Brain pericyte (primary cell): ENCODE data around the gene SRCAP.

ENCODE experiments used
- DNase-seq: peaks from one replicate; pipeline ENCODE4 v3.0.0-alpha.2; 2012; ENCODE audit warnings: low read depth, low spot score

SRCAP gene

DNA sequence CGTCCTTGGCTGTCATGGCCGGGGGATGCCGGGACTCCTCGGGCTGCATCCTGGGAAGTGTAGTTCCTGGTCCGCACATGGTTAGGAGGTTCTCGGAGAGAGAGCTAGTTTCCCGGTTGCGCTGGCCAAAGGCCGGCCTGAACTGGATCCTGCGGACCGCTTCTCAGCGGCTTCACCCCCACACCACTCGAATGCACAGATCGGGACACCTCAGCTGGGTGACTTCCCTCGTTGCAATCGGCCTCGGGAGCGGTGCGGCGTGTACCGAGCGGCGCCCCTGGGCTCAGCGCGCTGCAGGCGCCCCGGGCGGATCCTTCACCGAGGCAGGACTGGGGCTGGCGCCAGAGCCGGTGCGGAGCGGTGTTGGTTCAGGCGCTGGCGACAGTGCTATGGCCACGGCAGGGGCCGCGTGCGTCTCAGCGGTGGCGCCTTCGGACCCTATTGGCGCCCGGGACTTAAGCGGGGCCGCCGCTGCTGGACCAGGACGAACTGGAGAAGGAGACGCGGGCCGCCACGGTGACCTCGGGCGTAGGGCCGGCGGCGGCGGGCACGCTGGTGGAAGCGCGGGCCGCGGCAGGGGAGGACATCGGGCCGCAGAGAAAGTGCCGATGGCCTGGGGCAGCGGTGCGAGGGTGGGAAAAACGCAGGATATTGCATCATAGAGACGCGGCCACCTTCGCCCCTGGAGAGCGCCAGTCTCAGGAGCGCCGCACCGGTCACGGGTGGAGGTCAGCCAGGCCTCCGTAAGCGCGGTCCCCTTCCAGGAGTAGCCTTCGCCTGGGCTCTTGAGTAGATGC, 76.6 kb downstream of the SRCAP start:
- DNase-seq: peak; percentile 40

- DNase-seq: no peak
Observed at GRCh38 chr16:30777591-30778297, 78.8 kb downstream of the SRCAP start.

GRCh38 chr16:30778549-30779244, 79.7 kb downstream of the SRCAP start:
- no peak for DNase-seq

DNA sequence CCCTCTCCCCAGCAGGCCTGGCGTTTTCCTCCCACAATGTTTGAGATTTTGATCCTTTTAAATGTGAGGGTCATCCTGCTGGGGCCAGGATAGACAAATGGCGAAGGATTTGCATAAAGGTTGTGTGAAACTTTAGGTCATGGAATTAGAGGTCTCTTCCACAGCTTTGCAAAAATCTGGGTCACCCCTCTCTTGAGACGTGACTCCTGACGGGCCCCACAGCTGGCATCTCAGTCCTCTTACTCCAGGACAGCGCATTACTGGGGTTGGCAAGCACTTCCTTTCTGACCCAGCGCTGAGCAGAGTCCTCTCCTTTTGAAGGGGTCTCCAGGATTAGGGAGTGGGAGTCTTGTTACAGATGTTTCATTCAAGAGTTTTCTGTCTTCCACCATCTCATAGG, 80.6 kb downstream of the SRCAP start:
- DNase-seq: no peak

DNA sequence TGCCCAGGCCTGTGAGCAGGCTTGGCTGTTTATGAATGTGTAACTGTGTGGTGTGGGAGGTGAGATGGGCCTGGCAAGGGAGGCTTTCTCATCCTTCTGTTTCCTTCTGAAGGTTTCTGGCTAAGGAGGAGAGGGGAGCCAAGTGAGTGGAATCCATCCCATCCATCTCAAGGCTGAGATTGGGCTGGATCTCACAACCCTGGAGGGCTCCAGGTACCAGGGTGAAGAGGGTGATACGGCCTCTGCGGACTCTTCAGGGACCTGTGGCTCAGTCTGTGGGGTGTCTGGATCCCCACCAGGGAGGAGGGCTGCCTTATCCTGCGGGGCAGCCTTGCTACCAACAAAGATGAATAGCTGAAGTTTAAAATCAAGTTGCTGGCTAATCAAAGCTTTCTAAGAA, 81.0 kb downstream of the SRCAP start:
- DNase-seq: no peak

DNA sequence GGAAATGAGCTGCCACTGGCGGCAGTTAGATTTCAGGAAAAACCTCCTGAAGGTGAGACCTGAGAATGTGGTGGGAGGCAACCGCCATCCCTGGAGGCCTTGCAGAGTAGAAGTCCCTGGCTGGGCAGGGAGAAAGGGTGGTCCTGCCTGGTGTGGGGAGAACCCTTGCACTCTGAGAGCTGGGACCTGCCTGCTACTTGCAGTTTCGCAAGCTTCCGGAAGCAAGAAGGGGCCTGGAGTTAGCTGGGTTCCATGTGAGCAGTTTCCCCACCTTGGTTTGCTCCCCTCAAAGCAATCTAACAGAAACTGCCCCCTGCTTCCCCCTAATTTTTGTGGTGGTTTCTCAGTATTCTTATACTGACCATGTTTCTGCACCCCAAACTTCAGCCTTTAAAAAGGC, 81.6 kb downstream of the SRCAP start:
- no peak for DNase-seq

DNA sequence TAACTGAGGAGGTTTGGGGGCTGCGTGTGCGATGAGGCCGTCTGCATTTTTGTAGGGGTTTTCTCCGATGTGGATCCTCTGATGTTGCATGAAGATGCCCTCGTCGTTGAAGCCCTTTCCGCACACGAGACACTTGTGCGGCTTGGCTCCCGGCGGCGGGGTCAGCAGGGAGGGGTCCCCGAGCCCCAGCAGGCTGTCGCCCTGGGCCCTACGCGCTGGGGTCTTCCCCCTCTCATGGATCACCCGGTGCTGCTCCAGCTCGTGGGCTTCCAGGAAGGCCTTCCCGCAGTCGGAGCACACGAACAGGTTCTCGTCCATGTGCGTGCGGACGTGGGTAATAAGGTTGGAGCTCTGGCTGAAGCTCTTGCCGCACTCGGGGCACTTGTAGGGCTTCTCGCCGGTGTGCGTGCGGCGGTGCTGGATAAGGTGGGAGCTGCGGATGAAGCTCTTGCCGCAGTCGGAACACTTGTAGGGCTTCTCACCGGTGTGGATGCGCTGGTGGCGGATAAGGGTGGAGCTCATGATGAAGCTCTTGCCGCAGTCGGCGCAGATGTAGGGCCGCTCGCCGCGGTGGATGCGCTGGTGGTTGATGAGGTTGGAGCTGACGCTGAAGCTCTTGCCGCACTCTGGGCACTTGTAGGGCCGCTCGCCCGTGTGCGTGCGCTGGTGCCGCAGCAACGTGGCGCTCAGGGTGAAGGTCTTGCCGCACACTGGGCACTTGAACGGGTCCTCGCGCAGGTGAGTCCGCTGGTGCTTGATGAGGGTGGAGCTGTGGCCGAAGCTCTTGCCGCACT, 83.7 kb downstream of the SRCAP start:
- DNase-seq: no peak

GRCh38 chr16:30783280-30784109, 84.5 kb downstream of the SRCAP start:
- DNase-seq: no peak

- DNase-seq: no peak
Observed at GRCh38 chr16:30784215-30784614, 85.2 kb downstream of the SRCAP start.

DNA sequence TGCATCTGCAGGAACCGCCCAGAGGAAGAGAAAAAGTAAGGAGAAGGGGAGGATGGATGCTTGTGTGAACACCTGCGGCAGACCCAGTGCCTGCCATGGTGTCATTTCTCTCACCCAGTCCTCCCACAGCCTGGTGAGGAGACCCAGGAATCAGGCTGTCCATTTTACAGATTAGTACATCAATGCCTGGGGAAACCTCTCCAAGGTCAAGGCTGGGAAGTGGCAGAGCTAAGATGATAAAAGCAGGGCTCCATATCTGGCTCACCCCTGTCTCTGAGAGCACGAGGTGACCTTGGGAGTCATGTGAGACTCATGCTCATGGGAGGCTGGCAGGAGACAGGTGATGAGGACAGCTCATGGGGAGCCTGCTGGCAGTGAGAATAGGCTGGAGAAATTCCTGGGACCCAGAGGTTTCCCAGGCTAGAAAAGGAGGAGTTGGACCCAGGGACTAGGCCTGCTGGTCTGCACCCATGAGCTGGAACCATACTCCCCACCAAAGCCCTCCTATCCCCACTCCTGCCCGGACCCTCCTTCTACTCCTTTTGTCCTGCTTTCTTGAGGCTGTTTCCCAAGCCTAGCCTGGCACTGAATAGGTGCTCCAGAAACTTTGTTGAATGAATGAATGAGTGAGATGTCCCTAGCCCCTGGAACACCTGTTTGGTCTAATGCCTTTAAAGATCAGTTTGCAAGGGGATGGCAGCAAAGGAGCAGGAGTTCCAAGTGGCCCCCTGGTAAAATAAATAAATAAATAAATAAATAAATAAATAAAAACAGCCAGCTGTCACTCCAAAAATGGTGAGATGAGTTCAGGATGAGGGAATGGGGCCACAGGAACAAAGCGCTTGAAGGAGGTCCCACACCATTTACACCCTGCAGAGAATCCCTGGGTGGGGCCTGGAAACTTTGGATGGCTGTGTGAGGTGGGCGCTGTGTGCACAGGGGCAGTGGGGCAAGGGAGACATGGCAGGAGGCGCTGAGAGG, 86.4 kb downstream of the SRCAP start:
- DNase-seq: no peak

DNA sequence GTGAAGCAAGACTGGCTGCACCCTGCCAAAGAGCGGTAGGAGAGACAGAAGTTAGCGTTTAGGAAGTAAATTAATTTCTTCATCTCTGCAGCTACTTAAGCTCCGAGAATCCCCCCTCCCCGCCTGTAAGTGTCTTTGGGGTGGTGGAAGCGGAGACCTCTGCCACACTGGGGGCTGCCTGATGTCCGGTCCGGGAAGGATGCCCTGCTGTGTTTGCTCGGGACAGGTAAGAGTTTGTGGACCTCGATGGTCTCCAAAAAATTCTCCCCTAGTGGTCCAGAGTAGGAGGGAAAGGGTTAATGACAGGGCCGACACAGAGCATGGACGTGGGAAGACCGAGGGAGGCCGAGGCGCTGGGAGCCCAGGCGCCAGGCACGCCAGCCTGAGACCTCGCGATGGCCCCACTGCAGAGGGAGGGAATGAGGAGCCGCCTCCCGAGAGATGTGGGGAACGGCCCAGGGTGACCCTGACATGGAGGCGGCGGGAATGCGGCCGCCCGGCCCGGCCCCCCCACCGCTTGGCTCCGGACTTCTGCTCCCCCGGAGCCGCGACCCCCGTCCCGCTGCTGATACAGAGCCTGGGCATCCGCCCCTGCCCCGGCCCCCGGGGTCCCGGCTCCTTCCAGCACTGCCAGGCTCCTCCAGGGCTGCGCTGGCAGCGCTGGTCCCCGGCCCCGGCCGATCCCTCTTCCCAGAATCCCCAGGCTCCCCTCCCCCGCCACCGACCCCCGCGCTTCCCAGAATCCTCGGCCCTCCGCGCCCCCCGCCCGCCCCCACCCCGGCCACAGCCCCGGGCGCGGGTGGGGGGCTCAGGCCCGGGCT, 87.4 kb downstream of the SRCAP start:
- no peak for DNase-seq

DNA sequence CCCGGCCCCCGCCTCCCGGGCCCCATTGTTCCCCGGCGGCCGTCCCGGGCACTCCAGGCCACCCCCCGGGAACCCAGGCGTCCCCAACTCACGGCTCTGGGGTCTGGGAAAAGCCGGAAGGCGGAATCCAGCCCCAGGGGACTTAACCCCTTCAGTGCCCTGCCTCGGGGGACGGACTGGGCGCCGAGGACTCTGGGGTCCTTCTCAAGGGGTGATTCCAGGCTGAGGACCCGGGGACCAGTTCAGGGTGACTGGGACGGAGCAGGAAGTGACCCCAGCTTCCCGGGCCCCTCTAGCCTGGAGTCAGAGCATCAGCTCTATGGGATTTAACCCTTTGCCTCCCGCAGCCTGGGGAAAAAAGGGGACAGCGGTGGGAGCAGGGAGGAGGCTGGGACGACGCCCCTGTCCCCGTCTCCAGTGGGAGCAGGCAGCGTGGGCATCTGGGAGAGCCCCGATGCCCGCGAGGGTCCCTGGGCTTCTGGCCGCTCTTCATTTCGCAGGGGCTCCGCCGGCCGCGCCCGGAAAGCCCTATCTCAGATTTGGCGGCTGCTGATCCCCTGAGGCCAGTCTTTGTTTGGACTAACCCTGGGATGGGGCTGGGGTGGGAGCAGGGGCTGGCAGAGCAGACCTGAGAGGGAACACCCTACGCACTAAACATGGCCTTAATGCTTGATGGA, 88.1 kb downstream of the SRCAP start, which contains the start of gene ZNF629:
TSS of gene ZNF629 (minus strand) at position 270 of the 677 bp plus-strand sequence. CDS start 2,723 bp downstream, outside the sequence.
- no peak for DNase-seq

GRCh38 chr16:30787613-30788378, 88.8 kb downstream of the SRCAP start:
- DNase-seq: no peak
